H1 (cell line): ENCODE data around the gene C1orf87. TPM values are rescaled to one million over a fixed set of nuclear protein-coding genes. Genes with fewer than 3 reads are reported as not detected.

Experiments used
- CTCF ChIA-PET: fragments of 300-600 bp; sonication (Branson Sonifier 250); formaldehyde crosslinking; loops from one replicate; lab custom pipeline; 2021; ENCODE audit not compliant: partially characterized antibody; lab: Charles Lee
- POLR2A ChIA-PET: fragments of 300-600 bp; sonication (Branson Sonifier 250); formaldehyde crosslinking; loops from one replicate; lab custom pipeline; 2021; ENCODE audit warnings: inconsistent platforms; ENCODE audit not compliant: partially characterized antibody; lab: Charles Lee
- DNase-seq, 2 experiments: peaks; one replicate each; pipeline versions ENCODE4 v3.0.0 to v3.0.0-alpha.2; 2010 to 2022; ENCODE audit warnings: low spot score in 2 of 2, low read depth in 1 of 2, mixed read lengths in 1 of 2
- FAIRE-seq: peaks from 2 replicates; lab custom pipeline; 2011; peaks lifted over from hg19 to GRCh38; lab: Jason Lieb, UNC
- H2AFZ ChIP-seq: 2 replicates; pipeline ENCODE4 v1.8.1; 2012; ENCODE audit warnings: low read length, inconsistent platforms
- H2AK5ac ChIP-seq: 2 replicates; pipeline ENCODE4 v1.6.1; 2013; ENCODE audit warnings: low read depth, low read length
- H2BK120ac ChIP-seq: replicated peaks from 2 replicates; pipeline ENCODE3; 2013; ENCODE audit warnings: low read depth, low read length, inconsistent platforms
- H2BK12ac ChIP-seq: 2 replicates; pipeline ENCODE4 v1.6.1; 2013; ENCODE audit warnings: low read depth, low read length
- H2BK15ac ChIP-seq: 2 replicates; pipeline ENCODE4 v1.6.1; 2013; ENCODE audit warnings: low read length
- H2BK20ac ChIP-seq: 2 replicates; pipeline ENCODE4 v1.6.1; 2013; ENCODE audit warnings: low read length
- H2BK5ac ChIP-seq: 2 replicates; pipeline ENCODE4 v1.6.1; 2013; ENCODE audit warnings: low read depth, low read length
- H3K14ac ChIP-seq: 2 replicates; pipeline ENCODE4 v1.6.1; 2013; ENCODE audit warnings: inconsistent platforms; ENCODE audit not compliant: insufficient read length
- H3K18ac ChIP-seq: 2 replicates; pipeline ENCODE4 v1.6.1; 2013; ENCODE audit warnings: low read length; ENCODE audit errors: extremely low read depth
- H3K23ac ChIP-seq: 2 replicates; pipeline ENCODE4 v1.6.1; 2013; ENCODE audit warnings: inconsistent platforms; ENCODE audit not compliant: insufficient read length
- H3K23me2 ChIP-seq: 2 replicates; pipeline ENCODE4 v1.6.1; 2013; ENCODE audit warnings: low read depth, low read length
- H3K27ac ChIP-seq: 2 replicates; pipeline ENCODE4 v1.6.1; 2011; ENCODE audit warnings: low read depth, low read length, inconsistent platforms
- H3K27me3 ChIP-seq, 4 experiments: replicated peaks in 1 of 4; 1 replicate in 1 of 4; 2 replicates in 3 of 4; pipeline versions ENCODE4 v1.6.1 to v1.8.1; 2011 to 2013; ENCODE audit warnings: low read length in 3 of 4, mild to moderate bottlenecking in 3 of 4, inconsistent platforms in 2 of 4, mixed read lengths in 2 of 4, moderate library complexity in 1 of 4; ENCODE audit not compliant: control insufficient read depth in 3 of 4, insufficient read depth in 3 of 4; ENCODE audit errors: extremely low read depth in 1 of 4
- H3K36me3 ChIP-seq, 4 experiments: 2 replicates each; pipeline versions ENCODE4 v1.6.1 to v1.8.1; 2011 to 2013; ENCODE audit warnings: mild to moderate bottlenecking in 4 of 4, low read length in 3 of 4, moderate library complexity in 2 of 4, control low read depth in 1 of 4, inconsistent platforms in 1 of 4; ENCODE audit not compliant: insufficient read depth in 4 of 4, control insufficient read depth in 2 of 4
- H3K4ac ChIP-seq: replicated peaks from 2 replicates; pipeline ENCODE3; 2013; ENCODE audit warnings: low read length, low read depth, mixed read lengths, inconsistent platforms; ENCODE audit not compliant: insufficient read length
- H3K4me1 ChIP-seq, 4 experiments: replicated peaks in 1 of 4; 1 replicate in 1 of 4; 2 replicates in 3 of 4; pipeline versions ENCODE4 v1.6.1 to v1.8.1; 2011 to 2013; ENCODE audit warnings: low read length in 3 of 4, inconsistent platforms in 2 of 4, mixed read lengths in 1 of 4; ENCODE audit not compliant: insufficient read depth in 4 of 4, control insufficient read depth in 3 of 4
- H3K4me2 ChIP-seq, 2 experiments: 2 replicates each; pipeline versions ENCODE4 v1.6.1 to v1.8.1; 2011 to 2013; ENCODE audit warnings: low read depth in 2 of 2, low read length in 2 of 2, control low read depth in 1 of 2, inconsistent platforms in 1 of 2, mild to moderate bottlenecking in 1 of 2; ENCODE audit not compliant: insufficient read depth in 1 of 2
- H3K4me3 ChIP-seq, 4 experiments: fragments of 200-600, 300-600 bp in 1 of 4; sonication (generic), shearing (Covaris generic), sonication (Bioruptor Twin) in 1 of 4; 2 replicates each; pipeline versions ENCODE4 v1.5.1 to v1.8.1; 2011 to 2016; ENCODE audit warnings: low read length in 4 of 4, low read depth in 3 of 4, control low read depth in 2 of 4, inconsistent platforms in 2 of 4, mild to moderate bottlenecking in 2 of 4, mixed read lengths in 1 of 4, moderate library complexity in 1 of 4; ENCODE audit not compliant: insufficient read depth in 2 of 4; ENCODE audit errors: extremely low read depth in 1 of 4
- H3K56ac ChIP-seq: replicated peaks from 2 replicates; pipeline ENCODE3; 2013; ENCODE audit warnings: low read depth, mild to moderate bottlenecking, mixed read lengths, low read length, inconsistent platforms; ENCODE audit not compliant: insufficient read length
- H3K79me1 ChIP-seq: 2 replicates; pipeline ENCODE4 v1.6.1; 2013; ENCODE audit warnings: low read depth, low read length, control low read depth
- H3K79me2 ChIP-seq, 2 experiments: 2 replicates each; pipeline versions ENCODE4 v1.6.1 to v1.8.1; 2012 to 2013; ENCODE audit warnings: low read length in 2 of 2, mild to moderate bottlenecking in 2 of 2, inconsistent platforms in 1 of 2; ENCODE audit not compliant: insufficient read depth in 2 of 2, control insufficient read depth in 1 of 2
- H3K9ac ChIP-seq, 4 experiments: replicated peaks in 1 of 4; 1 replicate in 1 of 4; 2 replicates in 3 of 4; pipeline versions ENCODE4 v1.6.1 to v1.8.1; 2011 to 2013; ENCODE audit warnings: low read depth in 3 of 4, low read length in 3 of 4, control low read depth in 2 of 4, mild to moderate bottlenecking in 2 of 4, moderate library complexity in 2 of 4, inconsistent platforms in 1 of 4; ENCODE audit errors: extremely low read depth in 1 of 4
- H3K9me3 ChIP-seq, 2 experiments: 2 replicates each; pipeline versions ENCODE4 v1.6.1 to v1.8.1; 2012 to 2013; ENCODE audit warnings: mild to moderate bottlenecking in 2 of 2, moderate library complexity in 2 of 2, control low read depth in 1 of 2, inconsistent platforms in 1 of 2, low read depth in 1 of 2, low read length in 1 of 2, mixed read lengths in 1 of 2; ENCODE audit not compliant: insufficient read depth in 2 of 2
- H4K20me1 ChIP-seq, 2 experiments: replicated peaks in 1 of 2; 2 replicates each; pipeline versions ENCODE3 to v1.8.1; 2011 to 2013; ENCODE audit warnings: inconsistent platforms in 2 of 2, low read length in 2 of 2, mild to moderate bottlenecking in 1 of 2; ENCODE audit not compliant: insufficient read depth in 2 of 2, control insufficient read depth in 1 of 2
- H4K5ac ChIP-seq: 2 replicates; pipeline ENCODE4 v1.6.1; 2013; ENCODE audit warnings: low read length, low read depth, mixed read lengths, inconsistent platforms; ENCODE audit not compliant: insufficient read length
- H4K8ac ChIP-seq: 2 replicates; pipeline ENCODE4 v1.8.0; 2013; ENCODE audit warnings: mild to moderate bottlenecking, moderate library complexity, low read length, inconsistent platforms; ENCODE audit not compliant: insufficient read depth; ENCODE audit errors: extremely low read depth
- H4K91ac ChIP-seq: replicated peaks from 2 replicates; pipeline ENCODE3; 2013; ENCODE audit warnings: low read length, mixed read lengths, inconsistent platforms; ENCODE audit not compliant: insufficient read length
- CBX8 ChIP-seq: fragments of 300-800, 300-1000 bp; sonication (generic); IDR thresholded peaks from 2 replicates; pipeline ENCODE4 v1.7.1; 2016; ENCODE audit warnings: low read depth, low read length, borderline replicate concordance
- CHD1 ChIP-seq: IDR thresholded peaks from 2 replicates; pipeline ENCODE4 v1.6.1; 2012; ENCODE audit warnings: low read depth, low read length, improper control_type of control experiment
- GABPA ChIP-seq: IDR thresholded peaks from 2 replicates; pipeline ENCODE4 v1.6.1; 2011; ENCODE audit warnings: mild to moderate bottlenecking, low read length, moderate library complexity, borderline replicate concordance; ENCODE audit not compliant: insufficient read depth
- HDAC6 ChIP-seq: IDR thresholded peaks from one replicate; pipeline ENCODE4 v1.7.1; 2012; ENCODE audit warnings: low read depth, mild to moderate bottlenecking, inconsistent platforms, low read length, moderate library complexity
- MAFK ChIP-seq: IDR thresholded peaks from 2 replicates; pipeline ENCODE4 v1.6.1; 2012; ENCODE audit warnings: low read depth, mild to moderate bottlenecking, improper control_type of control experiment, low read length
- NANOG ChIP-seq: IDR thresholded peaks from 2 replicates; pipeline ENCODE4 v1.6.1; 2011; ENCODE audit warnings: low read length, low read depth, mild to moderate bottlenecking, inconsistent platforms; ENCODE audit not compliant: insufficient read depth, poor library complexity, severe bottlenecking
- NRF1 ChIP-seq: IDR thresholded peaks from 2 replicates; pipeline ENCODE4 v1.6.1; 2011; ENCODE audit warnings: mild to moderate bottlenecking, low read depth, low read length, improper control_type of control experiment
- RAD21 ChIP-seq, 2 experiments: IDR thresholded peaks in 1 of 2; conservative IDR thresholded peaks in 1 of 2; 2 replicates each; pipeline ENCODE4 v1.6.1; 2011; ENCODE audit warnings: low read depth in 2 of 2, low read length in 2 of 2, improper control_type of control experiment in 1 of 2, inconsistent platforms in 1 of 2, mild to moderate bottlenecking in 1 of 2, moderate library complexity in 1 of 2
- RFX5 ChIP-seq: IDR thresholded peaks from 2 replicates; pipeline ENCODE4 v1.6.1; 2011; ENCODE audit warnings: low read depth, low read length, improper control_type of control experiment, borderline replicate concordance
- SIRT6 ChIP-seq: IDR thresholded peaks from one replicate; pipeline ENCODE4 v1.7.1; 2012; ENCODE audit warnings: low read length, inconsistent platforms
- SUZ12 ChIP-seq: fragments of 200-600 bp; sonication (generic); IDR thresholded peaks from 2 replicates; pipeline ENCODE4 v1.6.1; 2012; ENCODE audit warnings: mild to moderate bottlenecking, inconsistent platforms, low read length, moderate library complexity, mixed read lengths
- TAF7 ChIP-seq: optimal IDR thresholded peaks from 2 replicates; pipeline ENCODE3; 2011; ENCODE audit warnings: low read depth, mild to moderate bottlenecking, inconsistent platforms, low read length, moderate library complexity, borderline replicate concordance
- TEAD4 ChIP-seq: IDR thresholded peaks from 2 replicates; pipeline ENCODE4 v1.6.1; 2012; ENCODE audit warnings: low read depth, low read length, inconsistent platforms, mixed read lengths
- WGBS, 2 experiments: shearing (Covaris generic) in 1 of 2; methylation state at CpG; one replicate each; pipeline versions ENCODE4 v1.1.6 to v1.1.7; 2013 to 2015; ENCODE audit warnings: low lambda C conversion rate in 2 of 2, mixed read lengths in 2 of 2, inconsistent platforms in 1 of 2, low coverage in 1 of 2, missing lambda C conversion rate in 1 of 2; ENCODE audit not compliant: insufficient replicate concordance in 2 of 2, insufficient coverage in 1 of 2, insufficient read length in 1 of 2; ENCODE audit errors: extremely low coverage in 1 of 2, missing lambda C conversion rate in 1 of 2; 5-methylcytosine and 5-hydroxymethylcytosine counted together
- polyA plus RNA-seq, 7 experiments: library from polyadenylated mRNA; depleted of rRNA in 3 of 7; stranded (reverse) in 5 of 7; unstranded in 2 of 7; fragments of >200 nt in 5 of 7; fragments of 200-250 nt in 2 of 7; gene quantifications; 1 replicate in 5 of 7; 2 replicates in 1 of 7; 4 replicates in 1 of 7; pipeline versions ENCODE4 v1.2.1 to v1.2.3, GENCODE V29; 2011 to 2013; ENCODE audit warnings: missing spikeins in 2 of 7, mixed read lengths in 2 of 7
- total RNA-seq: library from RNA; stranded (reverse); fragmentation: NEBNext Ultra II Directional; extraction: Animal tissue kit (Norgen Biotek cat#: 25700); gene quantifications from 2 replicates; pipeline ENCODE4 v1.2.1, GENCODE V29; 2021
- TF ChIP-seq, protein P1 (sequence below): IDR thresholded peaks from 2 replicates; pipeline ENCODE4 v1.6.1; 2012; ENCODE audit warnings: inconsistent platforms

C1orf87 gene
- total and polyA plus RNA-seq, 2 of the 8 experiments (the other 6 are each of a cell fraction or from before 2014, with no cell fraction given), result 0.41 TPM; not detected in 1

DNA sequence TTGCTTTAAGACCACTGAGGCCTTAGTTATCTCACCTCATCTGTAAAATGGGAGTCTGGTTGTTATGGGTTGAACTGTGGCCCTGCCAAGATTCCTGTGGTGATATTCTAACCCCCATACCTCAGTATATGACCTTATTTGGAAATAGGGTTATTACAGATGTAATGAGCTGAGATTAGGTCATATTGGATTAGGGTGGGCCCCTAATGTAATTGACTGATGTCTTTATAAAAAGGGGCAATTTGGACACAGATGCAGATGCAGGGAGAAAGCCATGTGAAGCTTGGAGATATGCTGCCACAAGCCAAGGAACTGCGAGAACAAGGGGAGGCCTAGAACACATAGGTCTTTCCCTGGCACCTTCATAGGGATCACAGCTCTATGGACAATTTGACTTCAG, 3.9 kb downstream of the C1orf87 start:
- H3K14ac ChIP-seq, result no peak overlapping the region
- no peak overlapping the region for H3K4me3 ChIP-seq
- no peaks in the 10 kb centered on the region for H3K79me2 ChIP-seq
- H3K18ac ChIP-seq, result no peak overlapping the region
- H2AFZ ChIP-seq, result no peak overlapping the region
- H2BK15ac ChIP-seq, result no peak overlapping the region
- no peak overlapping the region for H4K5ac ChIP-seq
- no peaks in the 10 kb centered on the region for H4K20me1 ChIP-seq
- no peak overlapping the region for H3K4ac ChIP-seq
- no peak overlapping the region for H2BK12ac ChIP-seq
- H4K91ac ChIP-seq, result no peak overlapping the region
- no peaks in the 10 kb centered on the region for H3K4me1 ChIP-seq
- H3K9me3 ChIP-seq, result no peaks in the 10 kb centered on the region
- 90% methylated on average over 1 of the region's 1 CpG; no CpG with 5 or more reads in 1 of the 2 experiments for WGBS, 2 experiments
- no peaks in the 10 kb centered on the region for H3K79me1 ChIP-seq
- H3K27ac ChIP-seq, result no peak overlapping the region
- H3K27me3 ChIP-seq, result no peaks in the 10 kb centered on the region
- H3K23me2 ChIP-seq, result peaks cover 5% of the 10 kb centered on the region
- H2AK5ac ChIP-seq, result no peak overlapping the region
- H2BK5ac ChIP-seq, result no peak overlapping the region
- H3K56ac ChIP-seq, result no peak overlapping the region
- FAIRE-seq (no peak), DNase-seq (no peak)
- H3K9ac ChIP-seq, result no peak overlapping the region
- no peaks in the 10 kb centered on the region for H3K36me3 ChIP-seq
- no peak overlapping the region for H3K23ac ChIP-seq
- no peak overlapping the region for H3K4me2 ChIP-seq
- no peak overlapping the region for H4K8ac ChIP-seq
- ChIA-PET CTCF (no interaction called here), POLR2A (no interaction called here)
- H2BK20ac ChIP-seq, result no peak overlapping the region
- no peak overlapping the region for H2BK120ac ChIP-seq
- TF ChIP-seq SUZ12, result no peak
- TF ChIP-seq TEAD4, result no peak
- TF ChIP-seq RAD21 (IDR thresholded peaks at IDR 0.05 in 1 of 2, conservative IDR thresholded peaks at IDR 0.05 in 1 of 2; ENCODE audit: low read depth in 2 of 2, low read length in 2 of 2), result no peak
- no peak for TF ChIP-seq TAF7
- TF ChIP-seq NANOG, result no peak
- TF ChIP-seq CHD1, result no peak
- no peak for TF ChIP-seq MAFK
- no peak for TF ChIP-seq HDAC6
- TF ChIP-seq NRF1, result no peak
- no peak for TF ChIP-seq GABPA
- no peak for TF ChIP-seq CBX8
- no peak for TF ChIP-seq SIRT6
- TF ChIP-seq RFX5, result no peak
- TF ChIP-seq, protein P1, sequence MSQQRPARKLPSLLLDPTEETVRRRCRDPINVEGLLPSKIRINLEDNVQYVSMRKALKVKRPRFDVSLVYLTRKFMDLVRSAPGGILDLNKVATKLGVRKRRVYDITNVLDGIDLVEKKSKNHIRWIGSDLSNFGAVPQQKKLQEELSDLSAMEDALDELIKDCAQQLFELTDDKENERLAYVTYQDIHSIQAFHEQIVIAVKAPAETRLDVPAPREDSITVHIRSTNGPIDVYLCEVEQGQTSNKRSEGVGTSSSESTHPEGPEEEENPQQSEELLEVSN, result no peak
